Fibroblast of pulmonary artery (primary cell): Measurements from ENCODE around the gene TUBA4B.
A peak's percentile ranks its signal among the peaks of the same experiment; 100 is the strongest.

ENCODE experiments used
- DNase-seq: peaks from one replicate; pipeline ENCODE4 v3.0.0-alpha.2; 2010; ENCODE audit warnings: low read depth
- H3K4me3 ChIP-seq: replicated peaks from 2 replicates; pipeline ENCODE4 v1.5.1; 2011; ENCODE audit warnings: low read depth, mild to moderate bottlenecking, control low read depth, low read length, moderate library complexity
- TF ChIP-seq, protein P1 (sequence below): IDR thresholded peaks from 2 replicates; pipeline ENCODE4 v1.5.1; 2011; ENCODE audit warnings: mild to moderate bottlenecking, control low read depth, low read length, inconsistent platforms; ENCODE audit errors: missing control alignments

TUBA4B gene

DNA sequence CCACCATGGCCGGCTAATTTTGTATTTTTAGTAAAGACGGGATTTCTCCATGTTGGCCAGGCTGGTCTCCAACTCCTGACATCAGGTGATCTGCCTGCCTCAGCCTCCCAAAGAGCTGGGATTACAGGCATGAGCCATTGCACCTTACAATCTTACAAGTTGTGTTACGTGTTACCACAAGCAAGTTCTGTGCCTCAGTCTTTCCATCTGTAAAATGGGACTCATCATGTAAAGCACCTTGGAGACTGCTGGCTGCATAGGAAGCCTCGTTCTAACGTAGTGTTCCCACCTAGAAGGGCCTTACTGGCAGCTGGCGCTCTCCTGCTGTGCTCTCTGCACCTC, 36.1 kb downstream of the TUBA4B start:
- DNase-seq = no peak
- no peak overlapping the region for H3K4me3 ChIP-seq
- TF ChIP-seq, protein P1, sequence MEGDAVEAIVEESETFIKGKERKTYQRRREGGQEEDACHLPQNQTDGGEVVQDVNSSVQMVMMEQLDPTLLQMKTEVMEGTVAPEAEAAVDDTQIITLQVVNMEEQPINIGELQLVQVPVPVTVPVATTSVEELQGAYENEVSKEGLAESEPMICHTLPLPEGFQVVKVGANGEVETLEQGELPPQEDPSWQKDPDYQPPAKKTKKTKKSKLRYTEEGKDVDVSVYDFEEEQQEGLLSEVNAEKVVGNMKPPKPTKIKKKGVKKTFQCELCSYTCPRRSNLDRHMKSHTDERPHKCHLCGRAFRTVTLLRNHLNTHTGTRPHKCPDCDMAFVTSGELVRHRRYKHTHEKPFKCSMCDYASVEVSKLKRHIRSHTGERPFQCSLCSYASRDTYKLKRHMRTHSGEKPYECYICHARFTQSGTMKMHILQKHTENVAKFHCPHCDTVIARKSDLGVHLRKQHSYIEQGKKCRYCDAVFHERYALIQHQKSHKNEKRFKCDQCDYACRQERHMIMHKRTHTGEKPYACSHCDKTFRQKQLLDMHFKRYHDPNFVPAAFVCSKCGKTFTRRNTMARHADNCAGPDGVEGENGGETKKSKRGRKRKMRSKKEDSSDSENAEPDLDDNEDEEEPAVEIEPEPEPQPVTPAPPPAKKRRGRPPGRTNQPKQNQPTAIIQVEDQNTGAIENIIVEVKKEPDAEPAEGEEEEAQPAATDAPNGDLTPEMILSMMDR = no peak

DNA sequence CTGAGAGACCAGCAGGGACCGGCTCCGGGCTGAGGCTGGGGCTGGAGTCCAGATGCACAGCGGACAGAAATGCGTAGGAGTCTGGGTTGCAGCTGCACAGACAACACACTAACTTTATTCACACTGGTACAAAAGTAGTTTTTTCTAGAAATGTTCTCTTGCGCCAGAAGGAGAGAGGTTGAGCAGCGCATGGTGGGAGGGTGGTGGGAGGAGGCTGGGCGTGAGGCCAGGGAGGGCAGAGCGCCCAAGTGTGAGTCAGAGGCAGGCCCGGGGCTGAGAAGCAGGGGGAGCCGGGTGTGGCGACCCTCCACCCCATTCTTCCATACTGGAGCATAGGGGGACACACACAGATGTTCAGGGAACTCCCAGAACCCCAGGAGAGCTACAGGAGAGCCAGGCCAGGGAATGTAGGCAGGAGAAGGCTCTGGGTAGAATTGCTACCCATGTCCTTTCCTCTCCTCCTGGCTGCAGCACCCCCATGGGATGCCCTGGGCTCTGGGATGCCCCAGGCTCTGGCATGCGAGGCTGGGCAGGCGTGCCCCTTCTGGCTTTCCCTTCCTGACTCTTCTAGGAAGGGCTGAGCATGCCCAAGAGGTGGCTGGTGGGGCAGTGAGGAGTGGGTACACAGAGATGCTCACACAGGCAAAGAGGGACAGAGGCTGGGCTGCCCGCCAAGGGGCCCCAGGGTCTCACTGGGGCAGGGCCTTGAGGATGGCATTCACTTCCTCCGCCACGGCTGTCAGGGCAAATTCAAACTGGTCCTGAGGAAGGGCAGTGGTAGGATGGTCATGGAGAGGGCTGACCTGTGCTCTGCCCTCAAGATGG, 36.7 kb downstream of the TUBA4B start:
- peak; percentile 98 for DNase-seq
- no peak overlapping the region for H3K4me3 ChIP-seq
- TF ChIP-seq, protein P1 = no peak

DNA sequence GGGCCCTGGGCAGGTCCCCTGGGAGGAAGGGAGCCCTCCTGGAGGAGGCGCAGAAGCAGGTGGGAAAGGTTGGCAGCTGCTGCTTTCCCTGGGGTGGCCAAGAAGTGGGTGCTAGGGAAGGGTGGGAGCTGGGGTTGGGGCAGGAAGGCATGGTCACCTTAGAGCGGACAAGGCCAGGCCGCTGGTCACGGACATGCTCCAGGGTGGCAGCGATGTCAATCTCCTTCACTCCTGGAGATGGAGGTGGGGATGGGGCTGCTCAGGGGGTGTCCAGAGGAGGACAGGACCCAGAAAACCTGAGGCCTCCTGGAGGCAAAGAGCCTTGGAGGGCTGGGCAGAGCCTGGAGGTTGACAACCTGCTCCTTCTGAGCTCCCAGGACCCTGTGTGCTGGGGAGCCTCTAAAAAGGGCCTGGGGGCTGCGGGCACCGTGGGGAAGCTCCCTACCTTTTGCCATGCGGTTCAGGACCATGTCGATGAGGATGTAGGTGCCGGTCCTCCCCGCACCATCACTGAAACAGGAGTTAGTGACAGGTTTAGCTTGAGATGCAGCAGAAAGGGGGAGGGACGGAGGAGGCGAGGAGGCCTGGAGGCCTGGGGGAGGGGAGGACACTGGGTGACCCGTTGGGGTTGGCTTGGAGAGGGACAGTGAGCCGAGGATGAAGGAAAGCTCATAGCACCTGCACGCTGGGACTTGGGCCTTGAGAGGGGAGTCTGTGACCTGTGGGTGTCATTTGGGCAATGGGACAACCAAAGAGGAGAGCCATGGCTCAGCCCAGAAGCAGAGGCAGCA, 37.5 kb downstream of the TUBA4B start:
- H3K4me3 ChIP-seq = no peak overlapping the region
- DNase-seq = no peak
- TF ChIP-seq, protein P1 = no peak

DNA sequence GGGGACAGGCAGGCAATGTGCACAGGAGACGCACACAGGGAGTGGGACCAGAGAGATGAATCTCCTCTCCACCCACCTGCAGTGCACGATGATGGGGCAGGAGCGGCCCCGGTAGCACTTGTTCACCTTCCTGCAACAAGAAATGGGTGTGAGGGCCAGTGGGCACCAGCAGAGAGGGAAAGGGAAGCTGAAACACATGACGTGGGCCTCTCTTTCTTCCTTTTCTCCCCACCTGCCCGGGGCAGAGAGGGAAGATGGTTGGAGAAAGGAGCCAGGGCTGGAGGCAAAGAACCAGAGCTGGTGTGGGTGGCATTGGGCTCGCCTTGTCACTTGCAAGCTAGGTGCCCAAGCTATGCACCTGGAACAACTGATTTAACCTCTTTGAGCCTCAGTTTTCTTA, 38.4 kb downstream of the TUBA4B start:
- TF ChIP-seq, protein P1 = no peak
- H3K4me3 ChIP-seq = no peak overlapping the region
- DNase-seq = no peak

DNA sequence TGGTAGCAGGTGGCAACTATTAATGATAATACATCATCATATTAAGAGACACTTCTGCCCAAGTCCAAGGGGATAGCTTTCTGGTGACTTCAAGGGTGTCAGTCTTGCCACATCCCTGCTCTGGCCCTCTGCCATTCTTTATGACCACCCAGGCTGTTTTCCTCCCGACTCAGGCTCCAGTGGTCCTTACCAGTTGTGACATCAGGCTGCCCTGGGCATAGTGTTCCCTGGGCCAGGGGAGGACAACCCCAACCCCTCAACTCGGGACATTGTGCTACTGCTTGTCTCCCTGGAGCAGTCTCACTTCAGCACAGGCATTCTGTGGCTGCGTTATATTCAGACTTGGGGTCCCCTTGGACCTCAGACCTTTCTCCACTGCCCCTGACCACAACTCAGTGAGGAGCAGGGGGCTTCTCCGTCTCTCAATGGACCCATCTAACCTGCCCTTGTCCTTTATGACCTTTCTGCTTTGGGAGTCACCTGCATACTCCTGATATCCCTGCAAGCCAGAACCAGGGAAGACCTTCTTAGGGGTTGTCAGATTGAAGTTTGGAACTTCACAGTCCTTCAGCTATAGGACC, 39.0 kb downstream of the TUBA4B start:
- H3K4me3 ChIP-seq = no peak overlapping the region
- TF ChIP-seq, protein P1 = no peak
- no peak for DNase-seq

DNA sequence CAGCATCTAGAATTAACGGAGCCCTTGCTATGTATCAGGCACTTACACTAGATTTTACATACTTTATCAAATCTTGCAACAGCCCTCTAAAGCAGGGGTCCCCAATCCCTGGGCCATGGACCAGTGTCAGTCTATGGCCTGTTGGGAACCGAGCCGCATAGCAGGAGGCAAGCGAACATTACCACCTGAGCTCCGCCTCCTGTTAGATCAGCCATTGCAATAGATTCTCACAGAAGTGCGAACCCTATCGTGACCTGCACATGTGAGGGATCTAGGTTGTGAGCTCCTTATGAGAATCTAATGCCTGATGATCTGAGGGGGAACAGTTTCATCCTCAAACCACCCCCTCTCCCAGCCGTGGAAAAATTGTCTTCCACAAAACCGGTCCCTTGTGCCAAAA, 39.6 kb downstream of the TUBA4B start:
- TF ChIP-seq, protein P1 = no peak
- DNase-seq = no peak
- H3K4me3 ChIP-seq = no peak overlapping the region
